ENCODE data around the gene HIPK4. TPM values are rescaled to one million over a fixed set of nuclear protein-coding genes. Genes with fewer than 3 reads are reported as not detected.
A peak's percentile ranks its signal among the peaks of the same experiment; 100 is the strongest.

HIPK4 gene
- total and polyA plus RNA-seq, 9 of the 15 experiments (the other 6 are each of a cell fraction or from before 2014, with no cell fraction given), result 0.06 to 0.09 TPM; not detected in 7

GRCh38 chr19:40398417-40399131, 8.6 kb upstream of the HIPK4 start (continued):
- TF ChIP-seq HINFP (tag; conservative IDR thresholded peaks at IDR 0.05; ENCODE audit: low read depth) (no peak), KLF10 (CRISPR knock-in tag; IDR thresholded peaks at IDR 0.05) (no peak), ZNF134 (CRISPR knock-in tag; conservative IDR thresholded peaks at IDR 0.05) (no peak), HDAC1 (IDR thresholded peaks at IDR 0.05) (no peak), SAFB (IDR thresholded peaks at IDR 0.05; ENCODE audit: borderline replicate concordance, low read depth, low read length) (no peak), RBFOX2 (IDR thresholded peaks at IDR 0.05; ENCODE audit: low read depth, low read length) (0 out of 2 replicates have a peak, but pooled peaks have one; percentile 18), ELF1 (tag; IDR thresholded peaks at IDR 0.05) (no peak), ZNF197 (CRISPR knock-in tag; IDR thresholded peaks at IDR 0.05; ENCODE audit: low read depth) (no peak), ZKSCAN8 (CRISPR knock-in tag; IDR thresholded peaks at IDR 0.05) (no peak), HNRNPL (IDR thresholded peaks at IDR 0.05; ENCODE audit: low read depth, low read length) (peak; percentile 44; the same call in 1 of the 2 replicates), GTF2F1 (IDR thresholded peaks at IDR 0.05; ENCODE audit: low read depth, low read length) (no peak), TEAD1 (CRISPR knock-in tag; IDR thresholded peaks at IDR 0.05) (no peak)
- TF ChIP-seq, protein P1, sequence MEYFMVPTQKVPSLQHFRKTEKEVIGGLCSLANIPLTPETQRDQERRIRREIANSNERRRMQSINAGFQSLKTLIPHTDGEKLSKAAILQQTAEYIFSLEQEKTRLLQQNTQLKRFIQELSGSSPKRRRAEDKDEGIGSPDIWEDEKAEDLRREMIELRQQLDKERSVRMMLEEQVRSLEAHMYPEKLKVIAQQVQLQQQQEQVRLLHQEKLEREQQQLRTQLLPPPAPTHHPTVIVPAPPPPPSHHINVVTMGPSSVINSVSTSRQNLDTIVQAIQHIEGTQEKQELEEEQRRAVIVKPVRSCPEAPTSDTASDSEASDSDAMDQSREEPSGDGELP (CRISPR knock-in tag; IDR thresholded peaks at IDR 0.05; ENCODE audit: borderline replicate concordance), result peak; percentile 68; the same call in 1 of the 2 replicates
- TF ChIP-seq, protein P2, sequence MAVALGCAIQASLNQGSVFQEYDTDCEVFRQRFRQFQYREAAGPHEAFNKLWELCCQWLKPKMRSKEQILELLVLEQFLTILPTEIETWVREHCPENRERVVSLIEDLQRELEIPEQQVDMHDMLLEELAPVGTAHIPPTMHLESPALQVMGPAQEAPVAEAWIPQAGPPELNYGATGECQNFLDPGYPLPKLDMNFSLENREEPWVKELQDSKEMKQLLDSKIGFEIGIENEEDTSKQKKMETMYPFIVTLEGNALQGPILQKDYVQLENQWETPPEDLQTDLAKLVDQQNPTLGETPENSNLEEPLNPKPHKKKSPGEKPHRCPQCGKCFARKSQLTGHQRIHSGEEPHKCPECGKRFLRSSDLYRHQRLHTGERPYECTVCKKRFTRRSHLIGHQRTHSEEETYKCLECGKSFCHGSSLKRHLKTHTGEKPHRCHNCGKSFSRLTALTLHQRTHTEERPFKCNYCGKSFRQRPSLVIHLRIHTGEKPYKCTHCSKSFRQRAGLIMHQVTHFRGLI (CRISPR knock-in tag; IDR thresholded peaks at IDR 0.05), result no peak

Measured in K562 (cell line).